HepG2 (cell line): ENCODE measurements around the gene GRK5. TPM values are rescaled to one million over a fixed set of nuclear protein-coding genes. Genes with fewer than 3 reads are reported as not detected.

Experiments
- FOXA1 ChIP-seq, 2 experiments: fragments of 450-650 bp in 1 of 2; sonication (generic) in 1 of 2; formaldehyde crosslinking in 1 of 2; IDR thresholded peaks; 2 replicates each; pipeline versions ENCODE4 v1.4.0 to v1.6.1; 2016 to 2020; ENCODE audit warnings: missing genetic modification reagents in 1 of 2
- MIER2 ChIP-seq: IDR thresholded peaks from 2 replicates; pipeline ENCODE4 v1.6.1; 2016; ENCODE audit warnings: missing biosample characterization, missing genetic modification reagents
- NAIF1 ChIP-seq: sonication (generic); formaldehyde crosslinking; IDR thresholded peaks from 2 replicates; pipeline ENCODE4 v1.5.0; 2020; ENCODE audit warnings: mild to moderate bottlenecking, missing genetic modification reagents, borderline replicate concordance
- NR2C2 ChIP-seq: sonication (generic); formaldehyde crosslinking; IDR thresholded peaks from 2 replicates; pipeline ENCODE4 v1.4.0; 2020; ENCODE audit warnings: missing genetic modification reagents, mild to moderate bottlenecking, moderate library complexity, borderline replicate concordance
- PAXIP1 ChIP-seq: sonication (generic); formaldehyde crosslinking; conservative IDR thresholded peaks from 2 replicates; pipeline ENCODE4 v1.4.0; 2020; ENCODE audit warnings: mild to moderate bottlenecking, missing genetic modification reagents, moderate library complexity
- SP5 ChIP-seq: IDR thresholded peaks from 2 replicates; pipeline ENCODE4 v1.6.1; 2016; ENCODE audit warnings: low read depth, borderline replicate concordance
- TAF1 ChIP-seq: sonication (generic); formaldehyde crosslinking; IDR thresholded peaks from 2 replicates; pipeline ENCODE4 v1.4.0; 2020; ENCODE audit warnings: missing genetic modification reagents
- TBX3 ChIP-seq: fragments of 450-650 bp; IDR thresholded peaks from 2 replicates; pipeline ENCODE4 v1.6.1; 2017; ENCODE audit warnings: antibody characterized with exemption, mild to moderate bottlenecking, inconsistent platforms, borderline replicate concordance
- TEAD3 ChIP-seq: optimal IDR thresholded peaks from 2 replicates; pipeline ENCODE3; 2016; ENCODE audit warnings: borderline replicate concordance
- ZBTB39 ChIP-seq: sonication (generic); formaldehyde crosslinking; IDR thresholded peaks from 2 replicates; pipeline ENCODE4 v1.5.0; 2020; ENCODE audit warnings: missing genetic modification reagents
- ZBTB7A ChIP-seq: sonication (generic); formaldehyde crosslinking; IDR thresholded peaks from 2 replicates; pipeline ENCODE4 v1.8.0; 2022; ENCODE audit warnings: mild to moderate bottlenecking, missing genetic modification reagents
- ZFP36L2 ChIP-seq: sonication (generic); formaldehyde crosslinking; IDR thresholded peaks from 2 replicates; pipeline ENCODE4 v1.4.0; 2020; ENCODE audit warnings: missing genetic modification reagents
- ZNF609 ChIP-seq: sonication (generic); formaldehyde crosslinking; IDR thresholded peaks from 2 replicates; pipeline ENCODE4 v1.4.0; 2020; ENCODE audit warnings: mild to moderate bottlenecking, missing genetic modification reagents, borderline replicate concordance
- ZNF704 ChIP-seq: sonication (generic); formaldehyde crosslinking; IDR thresholded peaks from 2 replicates; pipeline ENCODE4 v1.8.1; 2023; ENCODE audit warnings: mild to moderate bottlenecking, inconsistent platforms, moderate library complexity, missing genetic modification reagents, borderline replicate concordance
- polyA plus RNA-seq, 8 experiments: library from polyadenylated mRNA; depleted of rRNA in 3 of 8; stranded (reverse) in 7 of 8; unstranded in 1 of 8; fragments of >200 nt; fragmentation: Illumina TruSeq in 4 of 8; extraction: Trizol in 4 of 8; gene quantifications; 2 replicates each; pipeline versions ENCODE4 v1.2.1 to v1.2.3, GENCODE V29; 2011 to 2016; ENCODE audit warnings: low read depth in 4 of 8, missing spikeins in 1 of 8, mixed read lengths in 1 of 8; ENCODE audit not compliant: insufficient read depth in 1 of 8
- total RNA-seq, 5 experiments: library from RNA; depleted of rRNA; stranded (reverse); fragments of >200 nt; fragmentation: Illumina TruSeq; extraction: Trizol; gene quantifications; 2 replicates each; pipeline ENCODE4 v1.2.3, GENCODE V29; 2016; ENCODE audit warnings: low read depth in 1 of 5

The GRK5 gene
- total and polyA plus RNA-seq, 2 of the 13 experiments (the other 11 are each of a cell fraction or from before 2014, with no cell fraction given): 10.4 to 12.6 TPM

GRCh38 chr10:119252470-119253151 lies 45.2 kb downstream of the GRK5 start (continued):
- TF ChIP-seq ZNF704 (CRISPR knock-in tag): no peak
- peak; percentile 15 for TF ChIP-seq TEAD3 (CRISPR knock-in tag)
- TF ChIP-seq TBX3: no peak
- no peak for TF ChIP-seq TAF1 (CRISPR knock-in tag)
- no peak for TF ChIP-seq FOXA1 (IDR thresholded peaks at IDR 0.05)
- no peak for TF ChIP-seq FOXA1 (CRISPR knock-in tag; IDR thresholded peaks at IDR 0.05)
- TF ChIP-seq NR2C2: peak; percentile 59
- TF ChIP-seq ZBTB7A (CRISPR knock-in tag): 0 out of 2 replicates have a peak, but pooled peaks have one; percentile 50
- no peak for TF ChIP-seq ZBTB39 (CRISPR knock-in tag)
- no peak for TF ChIP-seq ZNF609 (CRISPR knock-in tag)
- TF ChIP-seq ZFP36L2 (CRISPR knock-in tag): 0 out of 2 replicates have a peak, but pooled peaks have one; percentile 6
- peak; percentile 3; the same call in 1 of the 2 replicates for TF ChIP-seq MIER2 (CRISPR knock-in tag)
- peak; percentile 68 for TF ChIP-seq PAXIP1 (CRISPR knock-in tag)
- TF ChIP-seq NAIF1 (CRISPR knock-in tag): no peak
- TF ChIP-seq SP5: no peak
